ENCODE data around the gene DEGS2.
A peak's percentile ranks its signal among the peaks of the same experiment; 100 is the strongest.
"Not testable (repeated sequence)": the region's sequence is repeated elsewhere in the genome, so short reads cannot be mapped to it uniquely, and the experiment has no call there.

Gene DEGS2

DNA sequence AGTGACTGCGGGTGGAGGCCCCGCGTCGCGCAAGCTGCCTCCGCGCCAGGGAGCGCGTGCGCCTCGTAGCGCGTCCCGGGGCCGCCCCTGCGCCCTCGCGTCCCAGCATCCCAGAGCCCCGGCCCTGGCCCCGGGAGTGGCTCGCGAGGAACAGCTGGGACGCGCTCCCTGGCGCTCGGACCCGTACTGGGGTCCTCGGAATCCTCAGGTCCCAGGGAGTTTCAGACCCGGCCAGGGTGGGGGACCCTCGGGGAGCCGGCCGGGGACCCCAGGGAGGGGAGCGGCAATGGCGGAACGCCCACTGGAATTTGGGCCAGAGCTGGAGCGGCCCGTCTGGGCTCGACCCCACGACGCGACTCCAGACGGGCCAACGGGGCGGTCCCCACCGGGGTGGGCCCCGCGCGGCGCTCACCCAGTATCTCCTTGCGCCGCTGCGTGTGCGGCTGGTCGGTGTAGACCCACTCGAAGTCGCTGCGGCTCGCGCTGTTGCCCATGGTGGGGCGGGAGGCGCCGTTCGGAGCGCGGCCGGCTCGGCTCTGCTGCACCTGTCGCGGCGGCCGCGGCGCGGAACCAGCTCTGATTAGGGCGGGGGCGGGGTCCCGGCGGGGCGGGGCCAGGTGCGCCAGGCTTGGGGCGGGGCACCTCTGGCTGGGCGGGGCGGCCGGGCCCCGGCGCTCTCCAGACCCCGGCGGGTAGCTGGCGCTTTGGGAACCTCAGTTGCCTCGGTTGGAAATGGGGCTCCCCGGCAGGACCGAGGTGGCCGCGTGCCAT lies at the start of gene DEGS2:
Gene DEGS2, minus strand, starts transcription at position 552 of the 771 bp plus-strand sequence. Its CDS starts 58 bp downstream, at position 494.
- DNase-seq (ENCODE audit: low spot score): no peak

DNA sequence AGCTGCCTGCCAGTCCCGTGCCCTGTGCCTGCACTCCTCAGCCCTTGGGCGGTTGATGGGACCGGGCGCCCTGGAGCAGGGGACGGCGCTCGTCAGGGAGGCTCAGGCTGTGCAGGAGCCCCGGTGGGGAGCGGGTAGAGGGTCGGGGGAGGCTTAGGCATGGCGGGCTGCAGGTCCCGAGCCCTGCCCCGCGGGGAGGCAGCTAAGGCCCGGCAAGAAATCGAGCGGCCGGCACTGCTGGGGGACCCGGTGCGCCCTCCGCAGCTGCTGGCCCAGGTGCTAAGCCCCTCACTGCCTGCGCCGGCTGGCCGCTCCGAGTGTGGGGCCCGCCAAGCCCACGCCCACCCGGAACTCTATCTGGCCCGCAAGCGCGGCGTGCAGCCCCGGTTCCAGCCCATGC lies 48.7 kb upstream of the DEGS2 start:
- not testable (repeated sequence) for DNase-seq (ENCODE audit: low spot score)

DNA sequence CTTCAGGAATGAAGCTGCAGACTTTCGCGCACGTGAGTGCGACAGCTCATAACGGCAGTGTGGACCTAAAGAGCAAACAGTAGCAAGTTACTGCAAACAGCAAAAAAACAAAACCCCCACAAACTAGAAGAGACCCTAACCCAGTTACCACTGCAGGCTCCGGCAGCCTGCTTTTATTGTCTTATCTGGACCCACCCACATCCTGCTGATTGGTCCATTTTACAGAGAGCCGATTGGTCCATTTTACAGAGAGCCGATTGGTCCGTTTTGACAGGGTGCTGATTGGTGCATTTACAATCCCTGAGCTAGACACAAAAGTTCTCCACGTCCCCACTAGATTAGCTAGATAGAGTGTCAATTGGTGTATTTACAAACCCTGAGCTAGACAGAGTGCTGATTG lies 48.1 kb upstream of the DEGS2 start:
- DNase-seq (ENCODE audit: low spot score): not testable (repeated sequence)

DNA sequence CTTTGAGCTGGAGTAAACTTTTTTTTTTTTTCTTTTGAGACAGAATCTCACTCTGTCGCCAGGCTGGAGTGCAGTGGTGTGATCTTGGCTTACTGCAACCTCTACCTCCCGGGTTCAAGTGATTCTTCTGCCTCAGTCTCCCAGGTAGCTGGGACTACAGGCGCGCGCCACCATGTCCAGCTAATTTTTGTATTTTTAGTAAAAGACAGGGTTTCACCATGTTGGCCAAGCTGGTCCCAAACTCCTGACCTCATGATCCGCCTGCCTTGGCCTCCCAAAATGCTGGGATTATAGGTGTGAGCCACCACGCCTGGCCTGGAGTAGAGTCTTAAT lies 45.4 kb upstream of the DEGS2 start:
- DNase-seq (ENCODE audit: low spot score): not testable (repeated sequence)

DNA sequence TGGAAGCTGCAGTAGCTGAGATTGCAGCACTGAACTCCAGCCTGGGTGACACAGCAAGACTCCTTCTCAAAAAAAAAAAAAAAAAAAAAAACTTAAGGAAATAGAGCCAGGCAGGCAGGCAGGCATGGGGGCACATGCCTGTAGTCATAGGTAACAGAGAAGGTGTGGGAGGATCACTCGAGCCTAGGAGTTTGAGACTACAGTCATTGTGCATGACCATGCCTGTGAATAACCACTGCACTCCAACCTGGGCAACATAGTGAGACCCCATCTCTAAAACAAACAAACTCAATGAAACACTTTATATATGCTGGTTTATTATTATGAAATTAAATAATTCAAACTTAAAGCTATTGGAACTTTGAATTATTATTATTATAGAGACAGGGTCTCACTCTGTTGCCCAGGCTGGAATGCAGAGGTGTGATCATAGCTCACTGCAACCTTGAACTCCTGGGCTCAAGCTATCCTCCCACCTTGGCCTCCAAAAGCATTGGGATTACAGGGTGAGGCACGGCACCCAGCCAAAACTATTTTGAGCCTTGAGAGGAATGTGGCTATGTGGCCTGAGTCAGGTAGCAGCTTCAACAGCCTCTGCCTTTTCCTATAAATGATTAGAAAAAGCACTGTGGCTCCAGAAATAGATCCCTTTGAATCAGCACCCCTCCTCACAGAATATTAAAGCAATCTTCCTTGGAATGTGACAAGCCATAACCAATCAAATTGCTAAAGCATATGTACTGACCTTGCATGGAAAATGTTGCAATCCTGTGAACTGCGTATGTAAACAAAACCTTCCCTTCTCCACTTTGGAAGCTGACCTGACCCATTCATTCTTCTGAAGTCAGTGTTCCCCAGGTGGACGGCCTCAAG lies 44.8 kb upstream of the DEGS2 start:
- DNase-seq (ENCODE audit: low spot score): no peak

DNA sequence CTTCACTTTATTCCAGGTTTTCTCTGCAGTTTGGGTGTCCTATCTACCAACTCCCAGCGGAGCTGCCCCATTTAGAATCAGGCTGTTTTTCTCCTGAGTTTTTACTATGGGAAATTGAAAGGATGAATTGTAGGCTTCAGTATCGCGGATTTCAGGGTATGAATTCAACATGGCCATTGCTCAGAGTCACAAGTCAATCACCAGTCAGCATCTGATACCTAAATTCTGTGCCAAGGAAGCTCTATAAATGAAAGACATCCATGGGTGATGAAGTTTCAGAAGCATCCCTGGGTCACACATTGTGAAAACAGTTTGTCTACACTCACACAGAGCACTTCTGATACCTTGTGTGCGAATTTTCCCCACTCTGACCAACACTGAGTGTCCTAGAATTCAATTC lies 43.7 kb upstream of the DEGS2 start:
- DNase-seq (ENCODE audit: low spot score): no peak

DNA sequence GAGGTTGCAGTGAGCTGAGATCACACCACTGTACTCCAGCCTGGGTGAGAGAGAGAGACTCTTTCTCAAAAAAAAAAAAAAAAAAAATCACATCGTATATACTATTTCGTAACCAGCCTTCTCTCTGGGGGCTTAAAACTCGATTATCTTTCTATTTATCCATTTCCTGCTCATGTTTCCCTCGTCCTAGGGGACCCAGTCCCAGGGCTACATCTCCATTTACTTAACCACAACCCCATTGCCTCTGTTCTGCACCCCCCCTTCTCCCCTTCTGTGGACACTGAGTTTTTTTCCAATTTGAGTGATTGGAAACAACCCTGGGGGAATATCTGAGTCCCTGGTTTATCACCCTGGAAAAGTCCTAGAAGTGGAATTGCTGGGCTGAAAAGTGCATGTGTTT lies 43.3 kb upstream of the DEGS2 start:
- no peak for DNase-seq (ENCODE audit: low spot score)

DNA sequence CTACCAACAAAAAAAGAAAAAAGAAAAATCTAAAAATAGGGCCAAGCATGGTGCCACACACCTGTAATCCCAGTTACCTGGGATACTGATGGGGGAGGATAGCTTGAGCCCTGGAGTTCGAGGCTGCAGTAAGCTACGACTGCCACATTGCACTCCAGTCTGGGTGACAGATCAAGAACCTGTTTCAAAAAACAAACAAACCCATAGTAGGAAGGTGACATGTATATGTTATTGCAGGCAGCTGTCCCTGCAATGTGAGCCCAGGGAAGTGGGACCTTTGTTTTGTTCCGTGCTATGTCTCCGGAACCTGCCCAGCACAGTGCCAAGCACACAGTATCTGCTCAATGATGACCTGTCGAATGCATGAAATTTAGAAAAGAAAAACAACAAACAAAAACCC lies 42.3 kb upstream of the DEGS2 start:
- no peak for DNase-seq (ENCODE audit: low spot score)

DNA sequence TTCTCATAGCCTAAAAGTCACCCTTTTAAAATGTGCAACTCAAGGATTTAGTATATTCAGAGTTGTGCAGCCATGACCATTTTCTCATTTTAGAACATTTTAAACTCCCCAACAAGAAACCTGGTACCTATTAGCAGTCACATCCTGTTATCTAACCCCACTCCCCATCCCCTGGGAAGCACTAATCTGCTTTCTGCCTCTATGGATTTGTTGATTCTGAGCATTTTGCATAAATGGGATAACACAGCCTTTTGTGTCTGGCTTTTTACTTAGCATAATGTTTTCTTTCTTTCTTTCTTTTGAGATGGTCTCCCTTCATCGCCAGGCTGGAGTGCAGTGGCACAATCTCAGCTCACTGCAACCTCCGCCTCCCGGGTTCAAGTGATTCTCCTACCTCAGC lies 40.9 kb upstream of the DEGS2 start:
- DNase-seq (ENCODE audit: low spot score): no peak

DNA sequence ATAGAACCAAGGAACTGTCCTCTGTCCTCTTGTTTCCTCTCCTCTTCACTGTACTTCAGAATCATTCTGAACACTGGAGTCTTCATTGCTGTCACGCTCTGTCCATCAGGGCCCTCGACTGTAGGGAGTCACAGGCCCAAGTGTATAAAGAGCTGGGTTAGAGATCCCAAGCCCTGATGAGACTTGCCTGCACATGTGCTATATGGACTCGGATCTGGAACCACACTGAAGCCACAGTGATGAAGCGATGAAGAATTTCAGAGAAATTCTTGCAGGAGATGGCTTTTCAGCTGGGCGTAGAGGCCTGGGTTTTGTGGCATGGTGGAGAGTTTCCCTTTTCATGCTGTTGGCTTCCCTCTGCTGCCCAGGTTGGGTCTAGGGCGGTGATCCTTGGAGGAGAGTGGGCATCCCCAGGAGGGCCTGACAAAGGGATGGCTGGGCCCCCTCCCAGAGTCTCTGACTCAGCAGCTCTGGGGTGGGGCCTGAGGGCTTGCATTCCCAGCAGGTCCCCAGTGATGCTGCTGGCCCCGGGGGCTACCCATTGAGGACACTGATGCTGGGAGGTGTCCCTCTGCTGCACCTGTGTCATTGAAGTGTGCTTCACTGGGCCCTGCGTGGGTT lies 39.9 kb upstream of the DEGS2 start:
- no peak for DNase-seq (ENCODE audit: low spot score)

DNA sequence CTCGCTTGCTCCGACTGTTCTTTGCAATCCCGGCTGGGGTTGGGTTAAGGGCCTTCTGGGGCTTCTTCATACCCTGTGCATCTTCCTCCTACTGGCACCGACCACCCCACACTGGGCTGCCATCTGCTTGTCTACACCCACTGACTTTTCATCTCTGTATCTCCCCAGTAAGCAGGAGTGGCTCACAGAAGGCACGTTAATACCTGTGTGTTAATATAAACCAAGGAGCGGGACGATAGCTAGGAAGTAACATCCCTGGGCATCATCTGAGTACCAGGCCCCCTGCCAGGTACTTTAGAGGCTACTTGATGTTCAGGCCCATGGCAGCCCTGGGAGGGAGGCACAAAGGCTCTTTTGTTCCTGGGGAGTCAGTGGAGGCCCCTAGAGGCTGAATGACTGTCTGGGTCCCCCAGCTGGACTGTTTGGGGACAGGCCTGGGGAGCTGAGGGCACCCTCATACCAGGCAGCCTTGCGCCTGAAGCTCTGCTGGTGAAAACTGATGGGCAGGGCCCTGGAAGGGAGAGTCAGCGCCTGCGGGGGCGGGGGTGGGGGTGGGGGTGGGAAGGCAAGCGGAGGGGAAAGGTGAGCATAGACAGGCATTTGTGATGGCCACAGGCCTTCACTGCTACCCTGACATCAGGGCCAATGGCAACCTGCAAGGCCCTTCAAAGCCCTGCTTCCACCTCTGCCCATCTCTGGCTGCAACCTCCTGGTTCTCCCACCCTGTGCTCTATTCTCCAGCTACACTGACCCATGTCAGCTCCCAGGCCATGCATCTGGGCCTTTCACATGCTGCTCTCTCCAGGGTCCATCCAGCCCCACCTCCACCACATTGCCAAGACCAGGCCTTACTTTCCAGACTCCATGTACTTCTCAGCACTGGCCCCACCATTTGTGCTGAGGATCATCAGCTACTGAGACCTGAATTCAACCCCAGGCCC lies 34.2 kb upstream of the DEGS2 start:
- peak; percentile 53 for DNase-seq (ENCODE audit: low spot score)

DNA sequence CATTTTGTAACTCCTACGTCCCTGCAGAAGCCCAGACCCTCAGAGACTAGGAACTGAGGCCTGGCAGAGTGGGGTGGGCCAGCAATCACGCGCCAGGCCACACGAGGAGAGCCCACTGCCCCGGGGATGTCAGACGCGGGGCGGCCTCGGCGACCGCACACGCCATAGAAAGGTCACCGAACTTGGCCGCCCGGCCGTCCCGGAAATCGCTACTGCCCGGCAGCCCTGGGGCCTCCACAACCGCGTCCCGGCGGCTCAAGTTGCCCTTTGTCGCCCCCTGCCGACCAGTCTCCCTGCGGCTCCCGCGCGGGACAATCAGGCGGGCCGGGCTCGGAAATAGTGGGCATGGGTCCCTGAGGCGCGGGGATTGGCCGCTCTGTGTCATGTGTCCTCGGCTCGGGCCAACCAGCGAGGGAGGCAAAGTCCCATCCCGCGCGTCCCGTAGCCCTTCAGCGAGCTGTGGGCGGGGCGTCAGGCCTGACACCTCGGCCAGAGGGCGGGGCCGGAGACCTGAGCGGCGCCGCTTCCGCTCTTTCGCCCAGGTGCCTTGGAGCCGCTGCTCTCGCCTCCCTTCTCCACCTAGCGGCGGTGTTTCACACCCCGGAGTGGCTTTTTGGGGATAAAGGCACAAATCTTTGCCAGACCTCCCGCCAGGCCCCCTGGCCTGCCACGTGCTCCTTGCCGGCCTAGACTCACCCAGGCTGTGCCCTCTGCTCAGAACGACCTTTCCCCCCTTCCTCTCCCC lies 33.4 kb upstream of the DEGS2 start:
- peak; percentile 98 for DNase-seq (ENCODE audit: low spot score)

DNA sequence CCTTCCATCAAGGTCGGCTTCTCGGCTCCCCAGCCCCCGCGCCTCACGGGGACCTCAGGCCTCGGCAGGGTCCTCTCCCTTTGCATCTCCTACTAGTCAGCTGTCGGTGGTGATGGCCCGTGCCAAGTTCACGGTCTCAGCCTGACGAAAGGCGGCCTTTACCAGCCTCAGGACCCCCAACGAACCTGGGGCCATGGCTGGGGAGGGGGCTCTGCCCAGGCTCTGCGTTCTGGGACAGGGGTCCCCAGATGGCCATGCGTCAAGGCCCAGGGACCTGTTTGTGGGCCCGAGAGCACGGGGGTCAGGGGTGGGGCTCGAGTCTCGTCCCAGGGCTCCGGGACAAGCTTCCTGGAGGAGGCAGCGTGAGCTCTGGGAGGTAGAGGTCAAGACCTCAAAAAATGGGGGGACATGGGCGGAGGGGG lies 32.8 kb upstream of the DEGS2 start:
- no peak for DNase-seq (ENCODE audit: low spot score)

DNA sequence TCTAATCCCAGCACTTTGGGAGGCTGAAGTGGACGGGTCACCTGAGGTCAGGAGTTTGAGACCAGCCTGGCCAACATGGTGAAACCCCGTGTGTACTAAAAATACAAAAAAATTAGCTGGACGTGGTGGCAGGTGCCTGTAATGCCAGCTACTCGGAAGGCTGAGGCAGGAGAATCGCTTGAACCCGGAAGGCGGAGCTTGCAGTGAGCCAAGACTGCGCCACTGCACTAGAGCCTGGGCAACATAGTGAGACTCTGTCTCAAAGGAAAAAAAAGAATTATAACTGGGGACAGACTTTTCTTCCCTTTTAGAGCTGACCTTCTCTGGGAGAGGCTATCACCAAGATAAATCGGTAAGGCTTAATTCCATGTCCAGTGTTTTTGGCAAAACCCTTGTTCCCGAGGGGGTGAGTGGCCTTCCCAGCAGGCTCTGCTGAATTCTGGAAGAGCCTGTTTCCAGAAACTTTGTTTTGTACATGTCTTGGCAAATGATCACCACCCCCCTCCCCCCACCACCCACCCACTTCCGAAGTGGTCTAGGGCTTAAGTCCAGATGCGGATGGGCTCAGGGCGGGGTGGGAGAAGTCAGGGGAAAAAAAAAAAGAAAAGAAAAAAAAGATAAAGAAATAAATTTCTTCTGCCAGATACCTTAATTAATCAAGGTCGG lies 32.3 kb upstream of the DEGS2 start:
- DNase-seq (ENCODE audit: low spot score): no peak

DNA sequence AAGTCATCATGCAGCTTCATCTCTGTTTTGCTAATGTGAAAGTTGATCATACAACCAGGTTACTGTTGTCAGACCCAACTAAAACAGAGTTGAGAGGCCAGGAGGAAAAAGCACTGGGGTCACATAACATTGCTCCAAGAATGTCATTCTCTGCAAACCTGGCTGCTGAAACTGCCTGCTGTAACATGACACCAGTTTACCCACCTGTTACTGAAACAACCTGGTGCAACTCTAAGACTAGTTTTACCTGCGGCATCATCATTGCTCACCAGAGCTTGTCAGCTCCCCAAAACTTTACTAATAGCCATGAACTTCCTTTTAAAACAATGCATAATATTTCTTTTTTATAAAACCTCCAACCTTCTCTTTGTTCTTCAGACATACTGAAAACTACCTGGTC lies 30.7 kb upstream of the DEGS2 start:
- no peak for DNase-seq (ENCODE audit: low spot score)

DNA sequence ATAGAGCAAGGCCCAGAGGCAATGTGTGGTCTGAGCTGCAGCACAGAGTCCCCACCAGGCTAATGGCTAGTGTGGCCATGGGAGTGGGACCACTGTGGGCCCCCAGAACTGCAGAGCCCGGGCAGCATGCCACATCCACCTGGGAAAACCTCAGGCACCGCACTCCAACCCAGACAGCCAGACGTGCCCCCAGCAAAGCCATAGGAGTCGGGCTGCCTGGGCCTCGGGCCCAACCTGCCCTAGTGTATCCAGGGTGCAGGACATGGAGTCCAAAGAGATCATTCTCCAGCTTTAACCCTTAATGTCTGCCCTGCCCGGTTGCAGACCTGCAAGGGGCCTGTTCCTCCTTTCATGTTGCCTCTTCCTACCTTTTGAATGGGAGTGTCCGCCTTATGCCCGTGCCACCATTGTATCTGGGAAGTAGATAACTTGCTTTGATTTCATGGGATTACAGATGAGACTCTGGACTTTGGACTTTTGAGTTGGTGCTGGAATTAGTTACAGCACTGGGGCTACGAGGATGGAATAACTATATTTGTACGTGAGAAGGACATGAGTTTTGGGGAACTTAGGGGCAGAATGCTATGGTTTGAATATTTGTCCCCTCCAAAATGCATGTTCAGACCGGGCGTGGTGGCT lies 29.1 kb upstream of the DEGS2 start:
- DNase-seq (ENCODE audit: low spot score): no peak

DNA sequence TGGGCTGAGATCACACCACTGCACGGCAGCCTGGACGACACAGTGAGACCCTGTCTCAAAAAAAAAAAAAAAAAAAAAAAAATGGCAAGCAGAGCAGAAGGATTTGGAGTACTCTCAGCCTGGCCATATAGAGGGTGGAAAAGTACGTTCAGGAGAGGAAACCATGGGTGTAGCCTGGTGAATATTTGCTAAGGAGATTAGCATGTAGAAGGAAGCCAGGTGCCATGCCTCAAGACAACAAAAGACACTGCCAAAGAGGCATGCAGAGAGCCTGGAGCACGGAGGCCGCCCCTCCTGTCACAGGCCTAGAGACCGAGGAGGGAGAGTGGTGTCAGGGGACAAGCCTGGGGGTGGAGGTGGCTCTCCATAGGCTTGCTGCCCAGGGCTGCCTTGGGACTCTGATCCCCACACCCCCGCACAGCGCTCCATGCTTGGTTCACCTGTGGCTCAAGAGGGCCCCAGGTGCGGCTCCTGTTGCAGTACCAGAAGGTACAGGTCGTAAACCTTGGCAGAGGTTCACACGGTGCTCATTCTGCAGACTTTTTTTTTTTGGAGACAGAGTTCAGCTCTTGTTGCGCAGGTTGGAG lies 27.9 kb upstream of the DEGS2 start:
- no peak for DNase-seq (ENCODE audit: low spot score)

DNA sequence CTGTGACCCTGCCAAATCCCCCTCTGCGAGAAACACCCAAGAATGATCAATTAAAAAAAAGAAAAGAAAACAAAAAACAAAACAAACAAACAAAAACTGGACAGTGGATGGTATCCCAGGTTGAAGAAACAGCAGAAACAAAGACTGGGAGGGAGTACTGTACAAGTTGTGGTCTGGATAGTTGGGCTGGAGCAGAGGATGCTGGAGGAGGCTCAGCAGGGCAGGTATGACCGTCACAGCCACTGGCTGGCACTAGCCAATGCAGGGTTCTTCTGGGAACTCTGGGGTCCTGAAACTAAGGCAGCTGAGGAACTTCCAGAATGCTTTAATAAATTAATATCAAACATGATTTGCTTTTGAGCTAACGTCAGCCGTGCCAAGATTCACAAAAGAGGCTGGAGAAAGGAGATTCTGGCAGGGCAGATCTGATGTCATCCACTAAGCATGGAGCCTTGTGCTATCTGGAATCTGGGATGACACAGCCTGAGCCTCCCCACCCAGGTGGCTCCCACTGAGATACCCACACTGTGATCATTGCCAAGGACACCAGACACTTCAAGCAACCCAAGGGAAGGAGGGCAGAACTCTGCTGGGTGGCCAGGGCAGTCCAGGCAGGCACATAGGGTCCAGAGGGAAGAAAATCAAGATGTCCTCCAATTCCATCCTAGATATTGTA lies 22.6 kb upstream of the DEGS2 start:
- DNase-seq (ENCODE audit: low spot score): not testable (repeated sequence)

DNA sequence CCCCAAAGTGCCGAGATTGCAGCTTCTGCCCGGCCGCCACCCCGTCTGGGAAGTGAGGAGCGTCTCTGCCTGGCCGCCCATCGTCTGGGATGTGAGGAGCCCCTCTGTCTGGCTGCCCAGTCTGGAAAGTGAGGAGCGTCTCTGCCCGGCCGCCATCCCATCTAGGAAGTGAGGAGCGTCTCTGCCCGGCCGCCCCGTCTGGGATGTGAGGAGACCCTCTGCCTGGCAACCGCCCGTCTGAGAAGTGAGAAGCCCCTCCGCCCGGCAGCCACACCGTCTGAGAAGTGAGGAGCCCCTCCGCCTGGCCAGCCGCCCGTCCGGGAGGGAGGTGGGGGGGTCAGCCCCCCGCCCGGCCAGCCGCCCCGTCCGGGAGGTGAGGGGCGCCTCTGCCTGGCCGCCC lies 21.2 kb upstream of the DEGS2 start:
- DNase-seq (ENCODE audit: low spot score): not testable (repeated sequence)

All from Ammon's horn (tissue), 1 donor.